Neural progenitor cell (in vitro differentiated cells): Measurements from ENCODE around the gene SAMD10. TPM values are rescaled to one million over a fixed set of nuclear protein-coding genes. Genes with fewer than 3 reads are reported as not detected.

Experiments used
- DNase-seq: peaks from one replicate; pipeline ENCODE4 v3.0.0-alpha.2; 2016; ENCODE audit warnings: low spot score
- H2AFZ ChIP-seq: fragments of 200-600 bp; sonication (generic); replicated peaks from 2 replicates; pipeline ENCODE4 v1.6.1; 2016; ENCODE audit warnings: antibody characterized with exemption
- H3F3A ChIP-seq: fragments of 200-600 bp; sonication (generic); 2 replicates; pipeline ENCODE4 v1.6.1; 2016; ENCODE audit warnings: antibody characterized with exemption, low read depth
- H3K27ac ChIP-seq: fragments of 200-600 bp; sonication (generic); 2 replicates; pipeline ENCODE4 v1.5.1; 2016; ENCODE audit warnings: mild to moderate bottlenecking
- H3K27me3 ChIP-seq: fragments of 200-600 bp; sonication (generic); 2 replicates; pipeline ENCODE4 v1.6.1; 2016; ENCODE audit warnings: mild to moderate bottlenecking, moderate library complexity
- H3K36me3 ChIP-seq: fragments of 200-600 bp; sonication (generic); 2 replicates; pipeline ENCODE4 v1.5.1; 2016
- H3K4me1 ChIP-seq: fragments of 200-600 bp; sonication (generic); 2 replicates; pipeline ENCODE4 v1.6.1; 2016; ENCODE audit warnings: mixed run types
- H3K4me2 ChIP-seq: fragments of 200-600 bp; sonication (generic); 2 replicates; pipeline ENCODE4 v1.6.1; 2016
- H3K4me3 ChIP-seq: fragments of 200-600 bp; sonication (generic); 2 replicates; pipeline ENCODE4 v1.5.1; 2016
- H3K79me2 ChIP-seq: fragments of 200-600 bp; sonication (generic); 2 replicates; pipeline ENCODE4 v1.6.1; 2016; ENCODE audit warnings: low read depth
- H3K9ac ChIP-seq: fragments of 200-600 bp; sonication (generic); 2 replicates; pipeline ENCODE4 v1.6.1; 2016
- H3K9me3 ChIP-seq: fragments of 200-600 bp; sonication (generic); 2 replicates; pipeline ENCODE4 v1.5.1; 2016; ENCODE audit warnings: low read depth
- H4K20me1 ChIP-seq: fragments of 200-600 bp; sonication (generic); 2 replicates; pipeline ENCODE4 v1.6.1; 2016; ENCODE audit warnings: low read depth
- H3K27ac Mint-ChIP-seq: 3 replicates; pipeline ENCODE4 v1.8.0; 2021; ENCODE audit warnings: mixed read lengths
- H3K27me3 Mint-ChIP-seq: 2 replicates; pipeline ENCODE4 v1.8.0; 2022; ENCODE audit warnings: low read depth, mild to moderate bottlenecking, inconsistent platforms, moderate library complexity, mixed read lengths; ENCODE audit not compliant: insufficient read depth
- H3K36me3 Mint-ChIP-seq: 3 replicates; pipeline ENCODE4 v1.8.0; 2021; ENCODE audit warnings: mixed read lengths
- H3K4me1 Mint-ChIP-seq: 3 replicates; pipeline ENCODE4 v1.8.0; 2021; ENCODE audit warnings: mixed read lengths
- H3K4me3 Mint-ChIP-seq: 3 replicates; pipeline ENCODE4 v1.8.0; 2021; ENCODE audit warnings: mild to moderate bottlenecking, moderate library complexity, mixed read lengths
- H3K9me3 Mint-ChIP-seq: 3 replicates; pipeline ENCODE4 v1.8.0; 2020; ENCODE audit warnings: mixed read lengths
- EZH2 ChIP-seq: fragments of 200-600 bp; sonication (generic); IDR thresholded peaks from 2 replicates; pipeline ENCODE4 v1.6.1; 2017; ENCODE audit warnings: antibody characterized with exemption, mild to moderate bottlenecking, moderate library complexity
- EZH2phosphoT487 ChIP-seq: fragments of 200-600 bp; sonication (generic); IDR thresholded peaks from 2 replicates; pipeline ENCODE4 v1.6.1; 2017; ENCODE audit warnings: antibody characterized with exemption
- total RNA-seq: library from RNA; depleted of rRNA; stranded (reverse); fragments of >200 nt; gene quantifications from 2 replicates; pipeline ENCODE4 v1.2.3, GENCODE V29; 2015; ENCODE audit warnings: low replicate concordance
- TF ChIP-seq, protein P1 (sequence below): fragments of 200-600 bp; sonication (generic); IDR thresholded peaks from 2 replicates; pipeline ENCODE4 v1.5.1; 2017; ENCODE audit warnings: antibody characterized with exemption, mild to moderate bottlenecking

The SAMD10 gene
- total RNA-seq, 1 donor from 2014 or later, result 0.19 TPM

DNA sequence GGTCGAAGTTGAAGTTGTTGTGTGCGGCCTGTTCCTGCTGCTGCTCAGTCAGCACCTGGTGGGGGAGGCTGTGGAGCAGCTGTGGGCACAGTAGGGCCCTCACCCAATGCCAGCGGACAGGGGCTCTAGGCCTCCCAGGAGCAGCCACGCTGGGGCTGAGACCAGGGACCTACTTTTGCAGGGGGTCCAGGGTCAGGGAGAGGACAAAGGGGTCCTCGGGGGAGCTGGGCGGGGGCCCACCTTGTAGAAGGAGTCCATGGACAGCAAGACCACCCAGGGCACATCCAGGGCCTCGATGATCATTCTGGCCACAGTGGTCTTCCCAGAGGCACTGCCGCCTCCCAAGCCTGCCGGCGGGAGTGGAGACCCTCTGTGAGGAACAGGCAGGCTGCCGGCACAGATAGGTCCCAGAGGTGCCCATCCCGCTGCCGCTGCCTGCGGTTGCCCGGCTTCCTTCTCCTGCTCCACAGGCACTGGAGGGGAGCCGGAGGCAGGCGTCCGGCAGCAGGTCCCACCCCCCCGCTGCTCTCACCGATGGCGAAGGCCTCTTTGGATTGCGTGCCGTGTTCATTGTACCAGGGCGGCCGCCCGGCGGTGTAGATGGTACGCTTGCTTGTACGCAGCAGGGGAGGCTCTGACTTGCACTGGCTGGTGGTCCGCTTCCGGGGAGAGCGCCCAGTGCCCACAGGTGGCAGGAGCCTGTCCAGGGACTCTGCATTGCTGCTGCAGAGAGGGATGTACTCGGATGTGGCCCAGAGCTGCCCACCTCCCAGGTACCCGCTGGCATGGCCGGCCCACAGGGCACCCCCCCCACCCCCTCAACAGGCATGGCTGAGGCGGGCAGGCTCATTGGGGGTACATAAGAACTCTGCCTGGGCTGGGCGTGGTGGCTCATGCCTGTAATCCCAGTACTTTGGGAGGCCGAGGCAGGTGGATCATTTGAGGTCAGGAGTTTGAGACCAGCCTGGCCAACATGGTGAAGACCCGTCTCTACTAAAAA, 33.2 kb downstream of the SAMD10 start:
- Histone ChIP-seq H3K27ac (no peak overlapping the region), H3K4me3 (no peak overlapping the region), H4K20me1 (peaks cover 64% of the 10 kb centered on the region), H3K9ac (no peak overlapping the region), H3K27me3 (no peaks in the 10 kb centered on the region), H3K4me2 (no peak overlapping the region), H3K36me3 (no peaks in the 10 kb centered on the region), H3K4me1 (peaks cover 13% of the 10 kb centered on the region), H3K79me2 (peaks cover 34% of the 10 kb centered on the region), H2AFZ (no peak overlapping the region), H3K9me3 (no peaks in the 10 kb centered on the region), H3F3A (peaks cover 29% of the 10 kb centered on the region)
- H3K27ac Mint-ChIP-seq, result no peak overlapping the region
- H3K36me3 Mint-ChIP-seq, result no peaks in the 10 kb centered on the region
- TF ChIP-seq, protein P1, sequence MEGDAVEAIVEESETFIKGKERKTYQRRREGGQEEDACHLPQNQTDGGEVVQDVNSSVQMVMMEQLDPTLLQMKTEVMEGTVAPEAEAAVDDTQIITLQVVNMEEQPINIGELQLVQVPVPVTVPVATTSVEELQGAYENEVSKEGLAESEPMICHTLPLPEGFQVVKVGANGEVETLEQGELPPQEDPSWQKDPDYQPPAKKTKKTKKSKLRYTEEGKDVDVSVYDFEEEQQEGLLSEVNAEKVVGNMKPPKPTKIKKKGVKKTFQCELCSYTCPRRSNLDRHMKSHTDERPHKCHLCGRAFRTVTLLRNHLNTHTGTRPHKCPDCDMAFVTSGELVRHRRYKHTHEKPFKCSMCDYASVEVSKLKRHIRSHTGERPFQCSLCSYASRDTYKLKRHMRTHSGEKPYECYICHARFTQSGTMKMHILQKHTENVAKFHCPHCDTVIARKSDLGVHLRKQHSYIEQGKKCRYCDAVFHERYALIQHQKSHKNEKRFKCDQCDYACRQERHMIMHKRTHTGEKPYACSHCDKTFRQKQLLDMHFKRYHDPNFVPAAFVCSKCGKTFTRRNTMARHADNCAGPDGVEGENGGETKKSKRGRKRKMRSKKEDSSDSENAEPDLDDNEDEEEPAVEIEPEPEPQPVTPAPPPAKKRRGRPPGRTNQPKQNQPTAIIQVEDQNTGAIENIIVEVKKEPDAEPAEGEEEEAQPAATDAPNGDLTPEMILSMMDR, result no peak
- TF ChIP-seq EZH2 (no peak), EZH2phosphoT487 (no peak)
- peak overlapping the region; percentile 36 for H3K4me3 Mint-ChIP-seq
- peaks cover 15% of the 10 kb centered on the region for H3K27me3 Mint-ChIP-seq
- no peak for DNase-seq
- H3K4me1 Mint-ChIP-seq, result peaks cover 20% of the 10 kb centered on the region
- no peaks in the 10 kb centered on the region for H3K9me3 Mint-ChIP-seq

DNA sequence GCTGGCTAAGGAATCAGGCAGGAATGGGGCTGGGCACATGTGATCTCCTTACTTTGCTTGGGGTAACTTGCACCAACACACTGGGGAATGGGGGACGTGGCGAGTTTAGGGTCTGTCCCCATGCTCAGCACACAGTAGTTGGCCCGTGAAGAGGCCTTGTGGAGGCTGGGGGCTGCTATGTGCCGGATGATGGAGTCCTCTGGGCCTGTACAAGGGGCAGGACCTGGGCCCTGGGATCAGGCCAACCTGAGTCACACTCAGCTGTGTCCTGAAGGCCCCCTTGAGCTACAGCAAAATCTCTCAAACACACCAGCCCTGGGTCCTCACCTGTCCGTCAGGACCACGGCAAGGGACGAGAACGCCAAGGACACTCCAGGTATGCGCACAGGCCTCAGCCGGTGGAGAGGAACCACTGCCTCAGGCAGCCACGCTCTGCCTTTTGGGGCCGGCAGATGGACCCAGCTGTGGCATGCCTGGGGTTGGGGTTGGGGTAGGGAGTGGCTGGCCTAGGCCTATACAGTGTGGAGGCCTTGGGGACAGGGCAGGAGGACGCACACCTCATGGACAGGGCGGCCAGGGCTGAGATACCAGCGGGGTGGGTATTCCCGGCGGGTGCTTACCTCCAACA, 34.3 kb downstream of the SAMD10 start:
- no peak overlapping the region for H3K4me3 Mint-ChIP-seq
- H3K36me3 Mint-ChIP-seq, result no peaks in the 10 kb centered on the region
- peaks cover 15% of the 10 kb centered on the region for H3K27me3 Mint-ChIP-seq
- Histone ChIP-seq H3F3A (peaks cover 30% of the 10 kb centered on the region), H3K27ac (no peak overlapping the region), H3K36me3 (no peaks in the 10 kb centered on the region), H3K9ac (no peak overlapping the region), H3K4me2 (no peak overlapping the region), H3K27me3 (no peaks in the 10 kb centered on the region), H4K20me1 (peaks cover 62% of the 10 kb centered on the region), H3K79me2 (peaks cover 25% of the 10 kb centered on the region), H3K4me1 (peaks cover 13% of the 10 kb centered on the region), H3K9me3 (no peaks in the 10 kb centered on the region), H3K4me3 (no peak overlapping the region), H2AFZ (no peak overlapping the region)
- no peak overlapping the region for H3K27ac Mint-ChIP-seq
- no peak for DNase-seq
- no peaks in the 10 kb centered on the region for H3K9me3 Mint-ChIP-seq
- peaks cover 20% of the 10 kb centered on the region for H3K4me1 Mint-ChIP-seq
- TF ChIP-seq EZH2phosphoT487 (no peak), EZH2 (no peak)
- TF ChIP-seq, protein P1, result no peak

DNA sequence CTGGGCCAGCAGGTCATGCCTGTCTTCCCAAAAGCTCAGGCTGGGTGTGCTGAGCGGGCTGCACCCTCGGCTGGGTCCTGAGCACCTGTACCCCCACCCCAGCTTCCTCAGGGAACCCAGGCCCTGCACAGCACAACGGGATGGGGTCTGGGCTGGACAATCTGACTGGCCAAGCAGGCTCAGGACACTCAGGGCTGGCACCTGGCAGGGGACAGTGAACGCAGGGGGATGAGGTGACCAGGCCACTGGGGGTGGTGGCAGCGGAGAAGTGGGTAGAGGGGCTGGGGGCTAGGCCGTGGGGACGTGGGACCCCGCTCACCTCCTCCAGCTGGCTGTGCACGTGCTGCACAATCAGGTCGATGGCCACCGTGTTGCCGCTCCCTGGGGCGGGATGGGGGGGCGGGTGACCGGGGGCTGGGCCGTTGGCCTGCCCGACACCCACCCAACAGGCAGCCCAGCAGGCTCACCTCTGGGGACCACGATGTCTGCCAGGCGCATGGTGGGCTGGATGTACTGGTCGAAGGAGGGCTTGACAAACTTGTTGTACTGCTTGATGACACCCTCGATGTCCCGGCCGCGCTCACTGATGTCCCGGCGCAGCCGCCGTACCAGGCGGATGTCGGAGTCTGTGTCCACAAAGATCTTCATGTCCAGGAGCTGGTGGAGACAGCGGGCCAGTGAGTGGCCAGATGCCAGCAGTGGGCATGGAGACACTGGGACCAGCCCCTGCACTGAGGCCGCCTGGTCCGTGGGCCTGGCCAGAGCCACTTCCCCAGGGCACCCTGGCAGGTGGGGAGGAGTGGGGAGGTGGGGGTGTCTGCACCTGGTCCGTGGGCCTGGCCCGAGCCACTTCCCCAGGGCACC, 35.1 kb downstream of the SAMD10 start:
- H3K79me2 ChIP-seq, result peaks cover 17% of the 10 kb centered on the region
- no peak for DNase-seq
- H2AFZ ChIP-seq, result no peak overlapping the region
- H3F3A ChIP-seq, result peaks cover 22% of the 10 kb centered on the region
- Mint-ChIP-seq H3K27me3 (peaks cover 13% of the 10 kb centered on the region), H3K9me3 (no peaks in the 10 kb centered on the region), H3K4me3 (no peak overlapping the region), H3K36me3 (no peaks in the 10 kb centered on the region), H3K27ac (no peak overlapping the region), H3K4me1 (peaks cover 13% of the 10 kb centered on the region)
- no peak overlapping the region for H3K27ac ChIP-seq
- no peaks in the 10 kb centered on the region for H3K36me3 ChIP-seq
- peaks cover 7% of the 10 kb centered on the region for H3K4me1 ChIP-seq
- no peaks in the 10 kb centered on the region for H3K9me3 ChIP-seq
- peaks cover 62% of the 10 kb centered on the region for H4K20me1 ChIP-seq
- no peak overlapping the region for H3K9ac ChIP-seq
- no peak overlapping the region for H3K4me2 ChIP-seq
- TF ChIP-seq, protein P1, result no peak
- TF ChIP-seq EZH2 (no peak), EZH2phosphoT487 (no peak)
- no peaks in the 10 kb centered on the region for H3K27me3 ChIP-seq
- H3K4me3 ChIP-seq, result no peak overlapping the region
